HG03095 (cell line): ENCODE measurements around the gene PITPNB.

Experiments used
- ATAC-seq: cut with Tn5 transposase; IDR thresholded peaks from one replicate; pipeline ENCODE4 v1.9.1; 2021; ENCODE audit warnings: moderate library complexity; ENCODE audit not compliant: unreplicated experiment

PITPNB gene

GRCh38 chr22:27881421-27881820 is 37.6 kb downstream of the PITPNB start:
- no peak for ATAC-seq

GRCh38 chr22:27880778-27881394 is 38.2 kb downstream of the PITPNB start:
- no peak for ATAC-seq

- no peak for ATAC-seq
Measured at GRCh38 chr22:27879923-27880322, 39.1 kb downstream of the PITPNB start.

GRCh38 chr22:27878541-27878940 is 40.5 kb downstream of the PITPNB start:
- ATAC-seq: no peak

- peak; percentile 62 for ATAC-seq
Measured at GRCh38 chr22:27877501-27877900, 41.6 kb downstream of the PITPNB start.

GRCh38 chr22:27876684-27877083 is 42.4 kb downstream of the PITPNB start:
- ATAC-seq: no peak

GRCh38 chr22:27875951-27876350 is 43.1 kb downstream of the PITPNB start:
- no peak for ATAC-seq

GRCh38 chr22:27874764-27875163 is 44.3 kb downstream of the PITPNB start:
- ATAC-seq: no peak

GRCh38 chr22:27874185-27874584 is 44.9 kb downstream of the PITPNB start:
- no peak for ATAC-seq

GRCh38 chr22:27873472-27873871 is 45.6 kb downstream of the PITPNB start:
- no peak for ATAC-seq

GRCh38 chr22:27872488-27872887 is 46.6 kb downstream of the PITPNB start:
- ATAC-seq: no peak

GRCh38 chr22:27871306-27872014 is 47.6 kb downstream of the PITPNB start:
- no peak for ATAC-seq

- ATAC-seq: no peak
Measured at GRCh38 chr22:27870234-27871191, 48.5 kb downstream of the PITPNB start.

GRCh38 chr22:27868732-27869282 is 50.2 kb downstream of the PITPNB start:
- ATAC-seq: no peak

GRCh38 chr22:27867953-27868731 is 50.9 kb downstream of the PITPNB start:
- no peak for ATAC-seq

GRCh38 chr22:27867085-27867952 is 51.7 kb downstream of the PITPNB start:
- ATAC-seq: no peak

- ATAC-seq: no peak
Measured at GRCh38 chr22:27866135-27867084, 52.6 kb downstream of the PITPNB start.

GRCh38 chr22:27865496-27865895 is 53.6 kb downstream of the PITPNB start:
- ATAC-seq: no peak
